Measurements from ENCODE around the gene LPP. TPM values are rescaled to one million over a fixed set of nuclear protein-coding genes. Genes with fewer than 3 reads are reported as not detected.

Gene LPP
- total RNA-seq (2011; cell fraction: chromatin; rRNA removed; ENCODE audit: low replicate concordance), result 0.02 and 0.07 TPM in 2 replicates
- under 0.01 TPM in 1 of 2 replicates, not detected in the other for total RNA-seq (2011; cell fraction: nucleolus; rRNA removed)
- 0.07 and 0.08 TPM in 2 replicates for total RNA-seq (2011; cell fraction: nucleoplasm; rRNA removed)
- not detected in 2 replicates for total RNA-seq (2014; rRNA removed)
- not detected in 2 replicates for total RNA-seq (2014; rRNA removed; fragmentation: Illumina TruSeq; extraction: Trizol)
- total RNA-seq (2015; rRNA removed; fragmentation: Illumina TruSeq; extraction: Trizol), result 0.07 TPM in 1 of 2 replicates, not detected in the other
- total RNA-seq (2021), result 0.18 and 0.40 TPM in 2 replicates
- not detected in 2 replicates for polyA plus RNA-seq (2011; rRNA removed)
- polyA plus RNA-seq (2011; cell fraction: cytosol; rRNA removed), result not detected in 2 replicates
- under 0.01 and 0.20 TPM in 2 replicates for polyA plus RNA-seq (2011; cell fraction: nucleus; rRNA removed)
- 0.05 TPM in 1 of 2 replicates, not detected in the other for polyA plus RNA-seq (2012)
- polyA plus RNA-seq (2014; fragmentation: Illumina TruSeq; extraction: Trizol), result not detected in 2 replicates
- not detected for polyA plus RNA-seq (2014; fragmentation: Nextera tagmentation; extraction: Ambion mirVana)
- not detected in 2 replicates for polyA plus RNA-seq (2014; rRNA removed)
- polyA minus RNA-seq (2011; rRNA and poly(A)+ RNA removed), result 0.14 TPM in 1 of 2 replicates, not detected in the other
- 0.55 TPM in 1 of 2 replicates, not detected in the other for polyA minus RNA-seq (2011; cell fraction: cytosol; rRNA and poly(A)+ RNA removed)
- polyA minus RNA-seq (2011; cell fraction: nucleus; rRNA and poly(A)+ RNA removed), result under 0.01 TPM in 1 of 2 replicates, not detected in the other
- percentile 14 among the genes with signal in this experiment for Bru-seq, nascent RNA
- percentile 15 among the genes with signal in this experiment for BruChase-seq, experiment 1, labeled RNA remaining after a 2-hour chase
- percentile 16 among the genes with signal in this experiment for BruChase-seq, experiment 2, labeled RNA remaining after a 6-hour chase
- long read RNA-seq, experiment 1, result 0 reads
- long read RNA-seq, experiment 2, result 0 reads
- long read RNA-seq, experiment 3, result 0 reads

GRCh38 chr3:188154014-188154808, at the start of gene LPP:
TSS of gene LPP (plus strand) at chr3:188154157. CDS start at chr3:188406121, 251,964 bp downstream.
- no peaks in the 10 kb centered on the region for H3K79me2 ChIP-seq (ENCODE audit: control insufficient read depth, insufficient read depth, low read length)
- H3K27ac ChIP-seq (ENCODE audit: extremely low read depth, low read depth, low read length), result no peak within 1 kb of the TSS
- H3K36me3 ChIP-seq (ENCODE audit: control insufficient read depth, insufficient read depth, low read length), result no peaks in the 10 kb centered on the region
- ChIA-PET CTCF (ENCODE audit: low intra/inter-chr PET ratio) (no interaction called here), POLR2A (no interaction called here)
- no peak within 1 kb of the TSS for H3K4me2 ChIP-seq (ENCODE audit: insufficient read depth, low read length)
- DNase-seq (ENCODE audit: extremely low read depth in 1 of 4, low spot score in 3 of 4) (no peak), FAIRE-seq (no peak), ATAC-seq (no peak)
- in situ Hi-C loops (cut with MboI), result no loop called here
- no peaks in the 10 kb centered on the region for H3K9me1 ChIP-seq (ENCODE audit: control insufficient read depth, insufficient read depth, low read length)
- no peak for TF ChIP-seq DPF2 (IDR thresholded peaks at IDR 0.05)
- TF ChIP-seq STAT6 (CRISPR knock-in tag; IDR thresholded peaks at IDR 0.05), result no peak
- TF ChIP-seq ZNF699 (CRISPR knock-in tag; IDR thresholded peaks at IDR 0.05; ENCODE audit: insufficient replicate concordance), result no peak
- no peak for TF ChIP-seq ZNF696 (CRISPR knock-in tag; conservative IDR thresholded peaks at IDR 0.05)
- TF ChIP-seq, protein P1, sequence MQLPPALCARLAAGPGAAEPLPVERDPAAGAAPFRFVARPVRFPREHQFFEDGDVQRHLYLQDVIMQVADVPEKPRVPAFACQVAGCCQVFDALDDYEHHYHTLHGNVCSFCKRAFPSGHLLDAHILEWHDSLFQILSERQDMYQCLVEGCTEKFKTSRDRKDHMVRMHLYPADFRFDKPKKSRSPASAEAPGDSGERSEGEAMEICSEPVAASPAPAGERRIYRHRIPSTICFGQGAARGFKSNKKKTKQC (CRISPR knock-in tag; IDR thresholded peaks at IDR 0.05), result no peak
- TF ChIP-seq ZNF764 (CRISPR knock-in tag; IDR thresholded peaks at IDR 0.05; ENCODE audit: low read depth), result no peak
- no peak for TF ChIP-seq SUPT5H (IDR thresholded peaks at IDR 0.05)
- no peak for TF ChIP-seq ZNF444 (CRISPR knock-in tag; IDR thresholded peaks at IDR 0.05)
- TF ChIP-seq ZNF134 (CRISPR knock-in tag; conservative IDR thresholded peaks at IDR 0.05), result no peak
- TF ChIP-seq, protein P2, sequence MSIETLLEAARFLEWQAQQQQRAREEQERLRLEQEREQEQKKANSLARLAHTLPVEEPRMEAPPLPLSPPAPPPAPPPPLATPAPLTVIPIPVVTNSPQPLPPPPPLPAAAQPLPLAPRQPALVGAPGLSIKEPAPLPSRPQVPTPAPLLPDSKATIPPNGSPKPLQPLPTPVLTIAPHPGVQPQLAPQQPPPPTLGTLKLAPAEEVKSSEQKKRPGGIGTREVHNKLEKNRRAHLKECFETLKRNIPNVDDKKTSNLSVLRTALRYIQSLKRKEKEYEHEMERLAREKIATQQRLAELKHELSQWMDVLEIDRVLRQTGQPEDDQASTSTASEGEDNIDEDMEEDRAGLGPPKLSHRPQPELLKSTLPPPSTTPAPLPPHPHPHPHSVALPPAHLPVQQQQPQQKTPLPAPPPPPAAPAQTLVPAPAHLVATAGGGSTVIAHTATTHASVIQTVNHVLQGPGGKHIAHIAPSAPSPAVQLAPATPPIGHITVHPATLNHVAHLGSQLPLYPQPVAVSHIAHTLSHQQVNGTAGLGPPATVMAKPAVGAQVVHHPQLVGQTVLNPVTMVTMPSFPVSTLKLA (conservative IDR thresholded peaks at IDR 0.05), result no peak
- no peak for TF ChIP-seq SIRT6 (IDR thresholded peaks at IDR 0.05; ENCODE audit: low read depth, low read length)
- no peak within 1 kb of the TSS for H2AFZ ChIP-seq (ENCODE audit: low read depth, low read length)
- intact Hi-C loops (cut with micrococcal nuclease), result no loop called here
- BruUV-seq (replicated peaks), result no TSS peak
- no peak within 1 kb of the TSS for H3K4me3 ChIP-seq
- H3K4me1 ChIP-seq (replicated peaks in 1 of 2; ENCODE audit: control insufficient read depth in 2 of 2, insufficient read depth in 2 of 2, low read length in 2 of 2), result no peaks in the 10 kb centered on the region; a peak in 1 of 5 replicates
- 15% methylated on average over 19 of the region's 66 CpGs for WGBS (ENCODE audit: insufficient coverage, low coverage, missing lambda C conversion rate)
- H4K20me1 ChIP-seq (replicated peaks; ENCODE audit: control insufficient read depth, insufficient read depth, low read length), result 0 out of 2 replicates have a peak, but pooled peaks cover 3% of the 10 kb centered on the region
- H3K9ac ChIP-seq (ENCODE audit: insufficient read depth in 1 of 2, low read depth in 2 of 2, low read length in 2 of 2), result no peak within 1 kb of the TSS
- no peaks in the 10 kb centered on the region for H3K9me3 ChIP-seq (replicated peaks; ENCODE audit: control insufficient read depth, insufficient read depth, low read depth, low read length)
- H3K27me3 ChIP-seq (ENCODE audit: control insufficient read depth in 2 of 2, insufficient read depth in 2 of 2, low read length in 2 of 2), result peaks cover 0 to 17% of the 10 kb centered on the region in 2 experiments; a peak in 4 of 5 replicates

Measured in K562 (cell line).